Esophagus muscularis mucosa (tissue), 4 donors: ENCODE results near the gene PTCH1.

Experiments used
- CTCF ChIP-seq, 3 experiments: fragments of 200-600 bp in 2 of 3; fragments of 450-650 bp in 1 of 3; sonication (generic) in 2 of 3; IDR thresholded peaks; one replicate each; pipeline ENCODE4 v1.5.1; 2017 to 2019; ENCODE audit warnings: antibody characterized with exemption in 3 of 3, mild to moderate bottlenecking in 2 of 3, moderate library complexity in 1 of 3
- EP300 ChIP-seq: sonication (generic); formaldehyde crosslinking; IDR thresholded peaks from one replicate; pipeline ENCODE4 v1.6.1; 2017; ENCODE audit warnings: antibody characterized with exemption
- POLR2A ChIP-seq: fragments of 450-650 bp; IDR thresholded peaks from one replicate; pipeline ENCODE4 v1.6.1; 2017; ENCODE audit warnings: antibody characterized with exemption, moderate library complexity, mild to moderate bottlenecking, low read depth
- POLR2AphosphoS5 ChIP-seq, 2 donors: sonication (generic); formaldehyde crosslinking; IDR thresholded peaks; one replicate each; pipeline ENCODE4 v1.6.1; 2017; ENCODE audit warnings: antibody characterized with exemption in 2 of 2

DNA sequence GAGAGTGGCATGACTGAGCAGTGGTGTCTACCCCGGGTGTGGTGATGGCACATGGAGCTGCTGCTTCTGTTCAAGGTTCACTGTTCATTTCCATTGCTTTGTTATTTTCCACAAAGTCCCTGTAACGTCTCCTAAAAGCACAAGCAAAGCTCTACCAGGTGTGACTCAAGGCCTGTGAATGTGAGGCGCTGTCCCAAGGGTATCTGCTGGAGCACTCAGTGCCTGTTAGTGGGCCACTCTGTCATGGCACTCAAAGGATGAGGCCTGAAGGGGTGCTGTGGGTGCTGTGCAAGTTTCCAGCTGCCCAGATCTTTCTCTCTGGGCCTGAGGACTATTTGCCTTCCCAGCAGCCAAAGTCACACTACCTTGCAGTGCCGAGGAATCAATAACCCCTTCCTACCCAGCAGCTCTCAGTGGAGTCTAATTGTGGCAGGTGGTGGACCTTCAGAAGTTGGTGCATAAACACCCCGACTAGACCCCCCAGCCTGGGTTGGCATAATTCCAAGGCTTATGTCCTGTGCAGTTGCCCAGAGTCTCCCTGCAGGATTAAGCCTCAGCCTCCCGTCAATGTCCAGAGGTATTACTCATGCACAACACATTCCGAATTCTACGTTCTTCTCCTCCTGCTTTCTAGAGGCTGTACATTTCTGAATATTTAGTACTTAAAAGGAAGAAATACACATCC is 17.4 kb upstream of the PTCH1 start:
- TF ChIP-seq POLR2A: no peak
- TF ChIP-seq CTCF (IDR thresholded peaks at IDR 0.05): no peak
- TF ChIP-seq POLR2AphosphoS5 (IDR thresholded peaks at IDR 0.05): no peak
- no peak for TF ChIP-seq EP300
